ENCODE data around the gene PIAS3. TPM values are rescaled to one million over a fixed set of nuclear protein-coding genes. Genes with fewer than 3 reads are reported as not detected.

The PIAS3 gene
- total RNA-seq, 2 experiments from 2014 or later, result 9.4 to 28.1 TPM

GRCh38 chr1:145898756-145899155 lies 39.9 kb upstream of the PIAS3 start:
- TF ChIP-seq CTCF (conservative IDR thresholded peaks at IDR 0.05; ENCODE audit: low read length) (no peak), EZH2phosphoT487 (IDR thresholded peaks at IDR 0.05; ENCODE audit: borderline replicate concordance, low read depth, low read length) (no peak)
- intact Hi-C loops (cut with micrococcal nuclease; ENCODE audit: unreplicated experiment), result no loop called here
- Histone ChIP-seq H2AFZ (ENCODE audit: low read length) (no peak overlapping the region), H4K20me1 (ENCODE audit: insufficient read depth, low read length) (no peaks in the 10 kb centered on the region), H3K4me1 (ENCODE audit: insufficient read depth, low read length, poor library complexity, severe bottlenecking) (no peaks in the 10 kb centered on the region), H3K4me3 (ENCODE audit: low read depth, low read length, poor library complexity, severe bottlenecking) (no peak overlapping the region), H3K36me3 (ENCODE audit: insufficient read depth, low read length) (no peaks in the 10 kb centered on the region), H3K9me3 (ENCODE audit: low read length) (no peaks in the 10 kb centered on the region), H3K4me2 (ENCODE audit: low read length) (no peak overlapping the region), H3K27ac (ENCODE audit: low read depth, low read length, poor library complexity, severe bottlenecking) (no peak overlapping the region), H3K9me2 (ENCODE audit: insufficient read depth, low read length) (no peaks in the 10 kb centered on the region), H3K79me2 (ENCODE audit: insufficient read depth, low read depth, low read length) (no peaks in the 10 kb centered on the region)
- POLR2A ChIA-PET, result interaction anchor here (0.7 kb wide), 1 partner anchor 13 kb away, joined by 3 read pairs; no protein-coding TSS in a partner anchor
- CTCF ChIA-PET (ENCODE audit: unreplicated experiment), result no interaction called here
- BruUV-seq (replicated peaks), result no TSS peak
- DNase-seq (ENCODE audit: low spot score), result no peak

- Histone ChIP-seq H3K4me3 (ENCODE audit: low read depth, low read length, poor library complexity, severe bottlenecking) (no peak overlapping the region), H2AFZ (ENCODE audit: low read length) (no peak overlapping the region), H3K9me2 (ENCODE audit: insufficient read depth, low read length) (no peaks in the 10 kb centered on the region), H3K79me2 (ENCODE audit: insufficient read depth, low read depth, low read length) (no peaks in the 10 kb centered on the region), H3K4me2 (ENCODE audit: low read length) (no peak overlapping the region), H3K36me3 (ENCODE audit: insufficient read depth, low read length) (no peaks in the 10 kb centered on the region), H4K20me1 (ENCODE audit: insufficient read depth, low read length) (no peaks in the 10 kb centered on the region), H3K27ac (ENCODE audit: low read depth, low read length, poor library complexity, severe bottlenecking) (no peak overlapping the region), H3K4me1 (ENCODE audit: insufficient read depth, low read length, poor library complexity, severe bottlenecking) (no peaks in the 10 kb centered on the region), H3K9me3 (ENCODE audit: low read length) (no peaks in the 10 kb centered on the region)
- no peak for TF ChIP-seq CTCF (conservative IDR thresholded peaks at IDR 0.05; ENCODE audit: low read length)
- no peak for TF ChIP-seq EZH2phosphoT487 (IDR thresholded peaks at IDR 0.05; ENCODE audit: borderline replicate concordance, low read depth, low read length)
- ChIA-PET CTCF (ENCODE audit: unreplicated experiment) (no interaction called here), POLR2A (no interaction called here)
- BruUV-seq (replicated peaks), result no TSS peak
- intact Hi-C loops (cut with micrococcal nuclease; ENCODE audit: unreplicated experiment), result no loop called here
- no peak for DNase-seq (ENCODE audit: low spot score)
Observed at GRCh38 chr1:145897969-145898368, 39.1 kb upstream of the PIAS3 start.

- Histone ChIP-seq H3K79me2 (ENCODE audit: insufficient read depth, low read depth, low read length) (no peaks in the 10 kb centered on the region), H3K36me3 (ENCODE audit: insufficient read depth, low read length) (no peaks in the 10 kb centered on the region), H3K27ac (ENCODE audit: low read depth, low read length, poor library complexity, severe bottlenecking) (no peak overlapping the region), H3K9me3 (ENCODE audit: low read length) (no peaks in the 10 kb centered on the region), H3K9me2 (ENCODE audit: insufficient read depth, low read length) (no peaks in the 10 kb centered on the region), H4K20me1 (ENCODE audit: insufficient read depth, low read length) (no peaks in the 10 kb centered on the region), H3K4me2 (ENCODE audit: low read length) (no peak overlapping the region), H2AFZ (ENCODE audit: low read length) (no peak overlapping the region), H3K4me1 (ENCODE audit: insufficient read depth, low read length, poor library complexity, severe bottlenecking) (no peaks in the 10 kb centered on the region), H3K4me3 (ENCODE audit: low read depth, low read length, poor library complexity, severe bottlenecking) (no peak overlapping the region)
- ChIA-PET POLR2A (interaction anchor here (0.7 to 1.3 kb wide), 3 partner anchors 15 to 115 kb away, joined by 3 to 4 read pairs (median 4); no protein-coding TSS in a partner anchor), CTCF (ENCODE audit: unreplicated experiment) (no interaction called here)
- TF ChIP-seq CTCF (conservative IDR thresholded peaks at IDR 0.05; ENCODE audit: low read length) (no peak), EZH2phosphoT487 (IDR thresholded peaks at IDR 0.05; ENCODE audit: borderline replicate concordance, low read depth, low read length) (no peak)
- intact Hi-C loops (cut with micrococcal nuclease; ENCODE audit: unreplicated experiment), result no loop called here
- DNase-seq (ENCODE audit: low spot score), result no peak
- no TSS peak for BruUV-seq (replicated peaks)
Observed at GRCh38 chr1:145895471-145895870, 36.6 kb upstream of the PIAS3 start.

Measured in OCI-LY7 (cell line).